ENCODE results near the gene SOS1. TPM values are rescaled to one million over a fixed set of nuclear protein-coding genes. Genes with fewer than 3 reads are reported as not detected.
"Not testable (repeated sequence)": the region's sequence is repeated elsewhere in the genome, so short reads cannot be mapped to it uniquely, and the experiment has no call there.

SOS1 gene
- total RNA-seq, 2 donors from 2014 or later: 26.3 to 43.9 TPM

DNA sequence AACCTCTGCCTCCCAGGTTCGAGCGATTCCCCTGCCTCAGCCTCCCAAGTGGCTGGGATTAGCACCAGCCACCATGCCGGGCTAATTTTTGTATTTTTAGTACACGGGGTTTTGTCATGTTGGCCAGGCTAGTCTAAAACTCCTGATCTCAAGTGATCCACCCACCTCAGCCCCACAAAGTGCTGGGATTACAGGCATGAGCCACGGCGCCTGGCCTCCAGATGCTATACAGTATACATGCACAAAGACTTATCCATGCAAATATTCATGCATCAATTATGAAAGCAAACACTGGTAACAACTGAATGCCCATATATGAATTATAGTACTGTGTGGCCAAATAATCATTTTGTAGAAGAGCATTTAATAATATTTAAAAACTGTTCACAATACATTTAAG lies 36.0 kb upstream of the SOS1 start:
- H3K9ac ChIP-seq (ENCODE audit: low read depth in 2 of 2, low read length in 2 of 2): no peak overlapping the region
- intact Hi-C loops (cut with DNase I): no loop called here
- no peaks in the 10 kb centered on the region for H3K36me3 ChIP-seq
- H3K4me1 ChIP-seq: no peaks in the 10 kb centered on the region
- H3K27me3 ChIP-seq: no peaks in the 10 kb centered on the region
- no peaks in the 10 kb centered on the region for H3K9me3 ChIP-seq
- no peak for DNase-seq
- TF ChIP-seq, protein P1, sequence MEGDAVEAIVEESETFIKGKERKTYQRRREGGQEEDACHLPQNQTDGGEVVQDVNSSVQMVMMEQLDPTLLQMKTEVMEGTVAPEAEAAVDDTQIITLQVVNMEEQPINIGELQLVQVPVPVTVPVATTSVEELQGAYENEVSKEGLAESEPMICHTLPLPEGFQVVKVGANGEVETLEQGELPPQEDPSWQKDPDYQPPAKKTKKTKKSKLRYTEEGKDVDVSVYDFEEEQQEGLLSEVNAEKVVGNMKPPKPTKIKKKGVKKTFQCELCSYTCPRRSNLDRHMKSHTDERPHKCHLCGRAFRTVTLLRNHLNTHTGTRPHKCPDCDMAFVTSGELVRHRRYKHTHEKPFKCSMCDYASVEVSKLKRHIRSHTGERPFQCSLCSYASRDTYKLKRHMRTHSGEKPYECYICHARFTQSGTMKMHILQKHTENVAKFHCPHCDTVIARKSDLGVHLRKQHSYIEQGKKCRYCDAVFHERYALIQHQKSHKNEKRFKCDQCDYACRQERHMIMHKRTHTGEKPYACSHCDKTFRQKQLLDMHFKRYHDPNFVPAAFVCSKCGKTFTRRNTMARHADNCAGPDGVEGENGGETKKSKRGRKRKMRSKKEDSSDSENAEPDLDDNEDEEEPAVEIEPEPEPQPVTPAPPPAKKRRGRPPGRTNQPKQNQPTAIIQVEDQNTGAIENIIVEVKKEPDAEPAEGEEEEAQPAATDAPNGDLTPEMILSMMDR (IDR thresholded peaks at IDR 0.05): no peak
- H3K27ac ChIP-seq: no peak overlapping the region
- no peak overlapping the region for H3K4me3 ChIP-seq

DNA sequence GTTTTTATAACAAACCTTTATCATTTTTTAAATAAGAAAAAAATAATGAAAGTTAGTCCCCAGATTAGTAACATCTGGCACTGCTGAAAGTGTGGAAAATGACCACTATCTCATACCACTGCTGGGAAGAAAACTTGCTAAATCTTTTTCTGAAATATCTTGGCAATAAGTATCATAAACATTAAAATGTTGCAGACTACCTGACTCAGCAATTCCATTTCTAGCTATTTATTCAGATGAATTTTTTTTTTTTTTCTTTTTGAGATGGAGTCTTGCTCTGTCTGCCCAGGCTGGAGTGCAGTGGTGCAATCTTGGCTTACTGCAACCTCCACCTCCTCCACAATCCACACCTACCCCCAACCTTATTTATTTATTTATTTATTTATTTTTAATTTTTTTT lies 35.3 kb upstream of the SOS1 start:
- no peaks in the 10 kb centered on the region for H3K36me3 ChIP-seq
- no peak overlapping the region for H3K27ac ChIP-seq
- H3K4me1 ChIP-seq: no peaks in the 10 kb centered on the region
- intact Hi-C loops (cut with DNase I): no loop called here
- H3K4me3 ChIP-seq: no peak overlapping the region
- no peaks in the 10 kb centered on the region for H3K27me3 ChIP-seq
- no peak for DNase-seq
- H3K9me3 ChIP-seq: no peaks in the 10 kb centered on the region
- TF ChIP-seq, protein P1 (IDR thresholded peaks at IDR 0.05): no peak
- H3K9ac ChIP-seq (ENCODE audit: low read depth in 2 of 2, low read length in 2 of 2): no peak overlapping the region

DNA sequence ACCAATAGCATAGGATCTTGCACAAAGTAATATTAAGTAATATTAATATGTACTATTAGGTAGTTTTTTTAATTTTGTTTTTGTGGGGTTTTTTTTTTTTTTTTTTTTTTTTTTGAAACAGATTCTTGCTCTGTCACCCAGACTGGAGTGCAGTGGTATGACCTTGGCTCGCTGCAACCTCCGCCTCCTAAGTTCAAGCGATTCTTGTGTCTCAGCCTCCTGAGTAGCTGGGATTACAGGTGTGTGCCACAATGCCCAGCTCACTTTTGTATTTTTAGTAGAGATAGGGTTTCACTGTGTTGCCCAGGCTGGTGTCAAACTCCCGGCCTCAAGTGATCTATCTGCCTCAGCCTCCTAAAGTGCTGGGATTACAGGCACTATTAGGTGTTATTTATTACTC lies 34.7 kb upstream of the SOS1 start:
- H3K4me3 ChIP-seq; H3K4me1 ChIP-seq; H3K27ac ChIP-seq; H3K9ac ChIP-seq (ENCODE audit: low read depth in 2 of 2, low read length in 2 of 2); H3K36me3 ChIP-seq; H3K27me3 ChIP-seq; intact Hi-C loops (cut with DNase I); DNase-seq; H3K9me3 ChIP-seq: not testable (repeated sequence)

DNA sequence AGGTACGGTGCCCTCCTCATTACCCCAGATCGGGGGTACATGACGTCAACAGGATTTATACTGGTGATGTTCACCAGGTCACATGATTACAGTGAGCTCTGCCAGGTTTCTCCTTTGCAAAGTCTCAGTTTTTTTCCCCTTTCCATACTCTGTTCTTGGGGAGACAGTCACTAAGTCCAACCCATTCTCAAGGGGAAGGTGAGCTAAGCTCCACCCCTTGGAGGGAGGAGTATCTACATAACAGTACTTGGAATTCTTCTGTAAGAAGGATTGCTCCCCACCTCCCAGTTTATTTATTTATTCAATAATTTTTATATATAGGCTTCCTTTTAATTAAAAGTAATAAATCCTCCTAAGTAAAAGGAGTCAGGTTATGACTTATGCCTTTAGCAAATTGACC lies 34.1 kb upstream of the SOS1 start:
- H3K27me3 ChIP-seq: no peaks in the 10 kb centered on the region
- no peak overlapping the region for H3K4me3 ChIP-seq
- no peaks in the 10 kb centered on the region for H3K36me3 ChIP-seq
- no peak overlapping the region for H3K27ac ChIP-seq
- no peaks in the 10 kb centered on the region for H3K4me1 ChIP-seq
- H3K9ac ChIP-seq (ENCODE audit: low read depth in 2 of 2, low read length in 2 of 2): no peak overlapping the region
- no peaks in the 10 kb centered on the region for H3K9me3 ChIP-seq
- intact Hi-C loops (cut with DNase I): no loop called here
- no peak for DNase-seq
- TF ChIP-seq, protein P1 (IDR thresholded peaks at IDR 0.05): no peak

DNA sequence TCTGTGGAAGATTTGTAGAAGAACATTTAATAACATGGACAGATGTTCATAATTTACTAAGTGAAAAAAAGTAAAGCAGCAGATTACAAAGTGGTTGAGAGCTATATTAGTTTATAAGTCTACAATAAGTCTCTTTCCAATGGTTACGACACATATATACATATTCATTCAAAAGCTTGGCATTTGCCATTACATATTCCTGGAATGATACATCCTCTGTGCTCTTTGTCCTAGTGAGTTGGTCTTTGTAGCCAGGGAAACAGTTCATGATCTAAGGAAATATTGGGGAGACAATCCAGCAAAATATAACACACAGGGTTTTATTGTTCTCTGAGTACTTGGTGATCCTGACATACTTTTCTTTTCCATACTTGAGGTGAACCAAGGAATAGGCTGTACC lies 32.5 kb upstream of the SOS1 start:
- Histone ChIP-seq H3K4me1 (no peaks in the 10 kb centered on the region), H3K4me3 (no peak overlapping the region), H3K9ac (ENCODE audit: low read depth in 2 of 2, low read length in 2 of 2) (no peak overlapping the region), H3K36me3 (no peaks in the 10 kb centered on the region), H3K27me3 (no peaks in the 10 kb centered on the region), H3K9me3 (no peaks in the 10 kb centered on the region), H3K27ac (no peak overlapping the region)
- no peak for DNase-seq
- intact Hi-C loops (cut with DNase I): no loop called here
- TF ChIP-seq, protein P1 (IDR thresholded peaks at IDR 0.05): no peak

DNA sequence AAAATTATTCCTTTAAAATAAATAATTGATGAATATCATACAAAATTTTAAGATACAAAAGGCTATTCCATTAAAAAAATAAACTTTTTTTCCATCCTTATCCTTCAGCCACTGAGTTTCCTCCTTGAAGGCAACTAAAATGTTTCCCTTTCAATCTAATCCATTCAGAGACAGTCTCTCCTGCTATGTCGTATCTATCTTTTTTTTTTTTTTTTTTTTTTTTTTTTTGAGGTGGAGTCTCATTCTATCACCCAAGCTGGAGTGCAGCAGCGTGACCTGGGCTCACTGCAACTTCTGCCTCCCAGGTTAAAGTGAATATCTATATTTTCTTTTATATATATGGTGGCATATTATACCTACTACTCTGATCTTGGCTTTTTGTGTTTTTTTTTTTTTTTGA lies 31.7 kb upstream of the SOS1 start:
- TF ChIP-seq, protein P1 (IDR thresholded peaks at IDR 0.05): no peak
- Histone ChIP-seq H3K4me1 (no peaks in the 10 kb centered on the region), H3K27me3 (no peaks in the 10 kb centered on the region), H3K4me3 (no peak overlapping the region), H3K9ac (ENCODE audit: low read depth in 2 of 2, low read length in 2 of 2) (no peak overlapping the region), H3K36me3 (no peaks in the 10 kb centered on the region), H3K9me3 (no peaks in the 10 kb centered on the region), H3K27ac (no peak overlapping the region)
- intact Hi-C loops (cut with DNase I): no loop called here
- DNase-seq: no peak

Data from colonic mucosa (tissue), 4 donors.